K562 (cell line): ENCODE data around the gene TRIM62. TPM values are rescaled to one million over a fixed set of nuclear protein-coding genes. Genes with fewer than 3 reads are reported as not detected.

ENCODE experiments used
- CXXC5 ChIP-seq: fragments of 250-450 bp; sonication (Bioruptor Pico); IDR thresholded peaks from 2 replicates; pipeline ENCODE4 v1.8.0; 2022; ENCODE audit warnings: inconsistent platforms, mild to moderate bottlenecking, moderate library complexity
- E2F6 ChIP-seq, 2 experiments: IDR thresholded peaks; 2 replicates each; pipeline ENCODE4 v1.6.1; 2011; ENCODE audit warnings: borderline replicate concordance in 1 of 2, control low read depth in 1 of 2, low read depth in 1 of 2, low read length in 1 of 2, mild to moderate bottlenecking in 1 of 2, mixed read lengths in 1 of 2, moderate library complexity in 1 of 2; ENCODE audit not compliant: insufficient read depth in 1 of 2, insufficient read length in 1 of 2, poor library complexity in 1 of 2, severe bottlenecking in 1 of 2; ENCODE audit errors: extremely low read depth in 1 of 2
- EP300 ChIP-seq: IDR thresholded peaks from 2 replicates; pipeline ENCODE4 v1.6.1; 2012; ENCODE audit warnings: low read length, improper control_type of control experiment
- EP400 ChIP-seq: fragments of 450-650 bp; IDR thresholded peaks from 2 replicates; pipeline ENCODE4 v1.6.1; 2017; ENCODE audit warnings: antibody characterized with exemption, mild to moderate bottlenecking, moderate library complexity
- HDAC6 ChIP-seq: IDR thresholded peaks from 2 replicates; pipeline ENCODE4 v1.6.1; 2012; ENCODE audit warnings: low read depth, mild to moderate bottlenecking, control low read depth, inconsistent platforms, low read length, moderate library complexity
- HES1 ChIP-seq: fragments of 450-650 bp; IDR thresholded peaks from 2 replicates; pipeline ENCODE4 v1.6.1; 2016; ENCODE audit warnings: low read depth, mild to moderate bottlenecking, moderate library complexity
- ID3 ChIP-seq, 2 experiments: fragments of 250-450 bp in 1 of 2; fragments of 450-650 bp in 1 of 2; sonication (Bioruptor Pico) in 1 of 2; IDR thresholded peaks; 2 replicates each; pipeline versions ENCODE4 v1.6.1 to v1.8.0; 2016 to 2021; ENCODE audit warnings: mild to moderate bottlenecking in 2 of 2, moderate library complexity in 2 of 2, missing compliant biosample characterization in 1 of 2, missing genetic modification characterization in 1 of 2
- NRF1 ChIP-seq, 2 experiments: fragments of 450-650 bp; IDR thresholded peaks in 1 of 2; conservative IDR thresholded peaks in 1 of 2; 2 replicates each; pipeline ENCODE4 v1.6.1; 2014; ENCODE audit warnings: mild to moderate bottlenecking in 2 of 2
- PHF8 ChIP-seq: fragments of 200-600 bp; sonication (generic); IDR thresholded peaks from 2 replicates; pipeline ENCODE4 v1.6.1; 2012; ENCODE audit warnings: mixed run types, mild to moderate bottlenecking, inconsistent platforms, low read length, moderate library complexity, borderline replicate concordance
- PTBP1 ChIP-seq: fragments of 200-400 bp; formaldehyde crosslinking; IDR thresholded peaks from 2 replicates; pipeline ENCODE4 v1.6.1; 2017; ENCODE audit warnings: low read depth, low read length
- REST ChIP-seq, 2 experiments: fragments of 450-650 bp; formaldehyde crosslinking in 1 of 2; IDR thresholded peaks; 2 replicates each; pipeline versions ENCODE4 v1.4.0 to v1.6.1; 2014 to 2020; ENCODE audit warnings: mild to moderate bottlenecking in 2 of 2, borderline replicate concordance in 1 of 2, low read depth in 1 of 2
- SLC30A9 ChIP-seq: fragments of 250-450 bp; sonication (Bioruptor Pico); IDR thresholded peaks from 2 replicates; pipeline ENCODE4 v1.8.0; 2022; ENCODE audit warnings: mild to moderate bottlenecking, moderate library complexity
- TFAP4 ChIP-seq: sonication (generic); formaldehyde crosslinking; IDR thresholded peaks from 2 replicates; pipeline ENCODE4 v1.8.0; 2022; ENCODE audit warnings: missing genetic modification reagents, mild to moderate bottlenecking, moderate library complexity, borderline replicate concordance
- ZNF121 ChIP-seq: sonication (generic); formaldehyde crosslinking; conservative IDR thresholded peaks from 2 replicates; pipeline ENCODE4 v1.8.0; 2022; ENCODE audit warnings: missing genetic modification reagents
- ZNF77 ChIP-seq: fragments of 250-450 bp; sonication (Bioruptor Pico); IDR thresholded peaks from 2 replicates; pipeline ENCODE4 v1.5.0; 2020
- polyA plus RNA-seq, 8 experiments: library from polyadenylated mRNA; depleted of rRNA in 4 of 8; stranded (reverse) in 5 of 8; unstranded in 3 of 8; fragments of >200 nt; fragmentation: Nextera tagmentation in 2 of 8; fragmentation: Illumina TruSeq in 1 of 8; extraction: Ambion mirVana in 2 of 8; extraction: Trizol in 1 of 8; gene quantifications; 2 replicates each; pipeline versions ENCODE4 v1.2.1 to v1.2.3, GENCODE V29; 2011 to 2014; ENCODE audit warnings: inconsistent platforms in 1 of 8, missing spikeins in 1 of 8
- total RNA-seq, 7 experiments: library from RNA; depleted of rRNA in 6 of 7; stranded (reverse); fragments of >200 nt in 6 of 7; fragmentation: Illumina TruSeq in 2 of 7; extraction: Trizol in 2 of 7; gene quantifications; 2 replicates each; pipeline versions ENCODE4 v1.2.1 to v1.2.3, GENCODE V29; 2011 to 2021; ENCODE audit warnings: low replicate concordance in 1 of 7

Gene TRIM62
- total and polyA plus RNA-seq, 9 of the 15 experiments (the other 6 are each of a cell fraction or from before 2014, with no cell fraction given) = 0.18 to 2.3 (median 0.52) TPM

GRCh38 chr1:33181921-33182341 is at the start of gene TRIM62 (continued):
- 0 out of 2 replicates have a peak, but pooled peaks have one; percentile 20 for TF ChIP-seq REST (IDR thresholded peaks at IDR 0.05; ENCODE audit: borderline replicate concordance)
- TF ChIP-seq REST (CRISPR knock-in tag; IDR thresholded peaks at IDR 0.05; ENCODE audit: low read depth) = no peak
- peak; percentile 86 for TF ChIP-seq TFAP4
- peak; percentile 22; the same call in 1 of the 2 replicates for TF ChIP-seq CXXC5 (CRISPR knock-in tag)
- no peak for TF ChIP-seq SLC30A9 (CRISPR knock-in tag)
- TF ChIP-seq E2F6 (IDR thresholded peaks at IDR 0.05; ENCODE audit: borderline replicate concordance in 1 of 2, extremely low read depth in 1 of 2, insufficient read depth in 1 of 2, insufficient read length in 1 of 2, low read depth in 1 of 2, low read length in 1 of 2, poor library complexity in 1 of 2, severe bottlenecking in 1 of 2) = peak in 1 of 2 experiments; percentile 23
- TF ChIP-seq ZNF77 = no peak
- TF ChIP-seq PTBP1 = no peak
- peak; percentile 45; the same call in 1 of the 2 replicates for TF ChIP-seq PHF8
- peak; percentile 44 to 57; a peak in 3 of 4 replicates for TF ChIP-seq NRF1 (conservative IDR thresholded peaks at IDR 0.05 in 1 of 2, IDR thresholded peaks at IDR 0.05 in 1 of 2)
- TF ChIP-seq ID3 (CRISPR knock-in tag; IDR thresholded peaks at IDR 0.05) = no peak
- no peak for TF ChIP-seq ID3 (tag; IDR thresholded peaks at IDR 0.05)
- TF ChIP-seq HDAC6 = 0 out of 2 replicates have a peak, but pooled peaks have one; percentile 37
- TF ChIP-seq EP300 = peak; percentile 9; the same call in 1 of the 2 replicates
- no peak for TF ChIP-seq HES1
- no peak for TF ChIP-seq ZNF121 (CRISPR knock-in tag)
- TF ChIP-seq EP400 = no peak
